Occipital lobe (tissue), 2 donors: Measurements from ENCODE around the gene STRAP. TPM values are rescaled to one million over a fixed set of nuclear protein-coding genes. Genes with fewer than 3 reads are reported as not detected.

ENCODE experiments used
- DNase-seq: peaks from one replicate; lab custom pipeline; 2025; lab: John Stamatoyannopoulos, UW
- total RNA-seq: library from RNA; depleted of rRNA; stranded (reverse); fragments of >200 nt; gene quantifications from one replicate; pipeline ENCODE4 v1.2.3, GENCODE V29; 2014

Gene STRAP
- total RNA-seq, result 66.8 TPM

GRCh38 chr12:15882118-15882971, at the start of gene STRAP:
Gene STRAP (plus strand): TSS chr12:15882387. CDS start chr12:15882708, 321 bp downstream.
- peak; percentile 94 for DNase-seq

- no peak for DNase-seq
Measured at GRCh38 chr12:15834575-15834974, 47.6 kb upstream of the STRAP start.

- DNase-seq, result no peak
Measured at GRCh38 chr12:15837141-15837790, 44.9 kb upstream of the STRAP start.

GRCh38 chr12:15839041-15839440, 43.1 kb upstream of the STRAP start:
- no peak for DNase-seq

GRCh38 chr12:15839682-15840081, 42.5 kb upstream of the STRAP start:
- DNase-seq, result no peak

GRCh38 chr12:15842108-15842507, 40.1 kb upstream of the STRAP start:
- no peak for DNase-seq

GRCh38 chr12:15846887-15847286, 35.3 kb upstream of the STRAP start:
- DNase-seq, result no peak

GRCh38 chr12:15848606-15849005, 33.6 kb upstream of the STRAP start:
- DNase-seq, result no peak

- DNase-seq, result no peak
Measured at GRCh38 chr12:15851045-15851620, 31.1 kb upstream of the STRAP start.

- no peak for DNase-seq
Measured at GRCh38 chr12:15851919-15852318, 30.3 kb upstream of the STRAP start.

GRCh38 chr12:15852383-15852782, 29.8 kb upstream of the STRAP start:
- no peak for DNase-seq

GRCh38 chr12:15853877-15854276, 28.3 kb upstream of the STRAP start:
- DNase-seq, result no peak

GRCh38 chr12:15854916-15855315, 27.3 kb upstream of the STRAP start:
- DNase-seq, result no peak

GRCh38 chr12:15855646-15856045, 26.5 kb upstream of the STRAP start:
- DNase-seq, result no peak

- peak; percentile 0 for DNase-seq
Measured at GRCh38 chr12:15856097-15856982, 25.8 kb upstream of the STRAP start.

GRCh38 chr12:15858353-15858752, 23.8 kb upstream of the STRAP start:
- DNase-seq, result no peak

- no peak for DNase-seq
Measured at GRCh38 chr12:15859116-15859515, 23.1 kb upstream of the STRAP start.

GRCh38 chr12:15861404-15861803, 20.8 kb upstream of the STRAP start:
- no peak for DNase-seq

GRCh38 chr12:15862840-15863239, 19.3 kb upstream of the STRAP start:
- DNase-seq, result no peak

- DNase-seq, result no peak
Measured at GRCh38 chr12:15863372-15863771, 18.8 kb upstream of the STRAP start.

- no peak for DNase-seq
Measured at GRCh38 chr12:15863984-15864383, 18.2 kb upstream of the STRAP start.

- no peak for DNase-seq
Measured at GRCh38 chr12:15868186-15868585, 14.0 kb upstream of the STRAP start.
